Lower leg skin (tissue), 3 donors: Measurements from ENCODE around the gene MAMDC2.

Experiments used
- POLR2A ChIP-seq, 2 donors: fragments of 450-650 bp; IDR thresholded peaks; one replicate each; pipeline ENCODE4 v1.6.1; 2016 to 2017; ENCODE audit warnings: antibody characterized with exemption in 2 of 2, mild to moderate bottlenecking in 1 of 2, moderate library complexity in 1 of 2
- TF ChIP-seq, protein P1 (sequence below), 3 donors: fragments of 450-650 bp; IDR thresholded peaks; one replicate each; pipeline ENCODE4 v1.5.1; 2016; ENCODE audit warnings: antibody characterized with exemption in 3 of 3, mild to moderate bottlenecking in 3 of 3, moderate library complexity in 2 of 3

DNA sequence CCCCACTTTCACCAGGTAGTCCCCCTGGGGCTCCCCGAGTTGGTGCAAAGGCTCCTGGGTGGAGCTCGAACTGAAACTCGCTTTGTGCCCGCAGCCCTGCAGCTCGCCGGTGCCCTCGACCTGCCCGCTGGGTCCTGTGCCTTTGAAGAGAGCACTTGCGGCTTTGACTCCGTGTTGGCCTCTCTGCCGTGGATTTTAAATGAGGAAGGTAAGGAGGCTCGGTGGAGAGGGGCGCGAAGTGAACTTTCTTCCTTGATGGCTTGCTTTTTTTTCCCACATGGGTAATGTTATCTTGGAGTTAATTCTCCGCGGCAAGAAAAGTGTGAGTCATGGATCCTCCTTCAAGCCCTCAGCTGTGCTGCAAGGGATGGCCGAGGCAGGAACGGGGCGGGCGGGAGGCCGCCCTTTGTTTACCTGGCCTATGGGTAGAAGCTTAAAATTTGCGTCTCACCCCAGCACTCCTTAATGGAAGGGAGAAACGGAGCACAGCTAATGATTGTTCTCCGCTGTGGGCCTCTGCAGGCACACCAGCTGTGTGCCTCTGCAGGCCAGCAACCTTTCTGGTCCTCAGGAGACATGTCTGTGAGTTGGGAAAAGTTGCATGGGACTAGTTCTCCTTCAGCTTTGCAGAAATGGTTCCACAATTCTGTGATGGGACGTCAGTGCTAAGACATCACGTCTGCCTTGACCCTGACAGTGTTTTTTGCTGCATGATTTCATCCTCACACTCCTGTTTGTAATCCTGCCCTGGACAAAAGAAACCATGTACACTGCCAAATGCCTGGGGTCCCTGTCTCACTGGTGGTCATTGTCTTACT is 1.1 kb downstream of the MAMDC2 start:
- TF ChIP-seq, protein P1, sequence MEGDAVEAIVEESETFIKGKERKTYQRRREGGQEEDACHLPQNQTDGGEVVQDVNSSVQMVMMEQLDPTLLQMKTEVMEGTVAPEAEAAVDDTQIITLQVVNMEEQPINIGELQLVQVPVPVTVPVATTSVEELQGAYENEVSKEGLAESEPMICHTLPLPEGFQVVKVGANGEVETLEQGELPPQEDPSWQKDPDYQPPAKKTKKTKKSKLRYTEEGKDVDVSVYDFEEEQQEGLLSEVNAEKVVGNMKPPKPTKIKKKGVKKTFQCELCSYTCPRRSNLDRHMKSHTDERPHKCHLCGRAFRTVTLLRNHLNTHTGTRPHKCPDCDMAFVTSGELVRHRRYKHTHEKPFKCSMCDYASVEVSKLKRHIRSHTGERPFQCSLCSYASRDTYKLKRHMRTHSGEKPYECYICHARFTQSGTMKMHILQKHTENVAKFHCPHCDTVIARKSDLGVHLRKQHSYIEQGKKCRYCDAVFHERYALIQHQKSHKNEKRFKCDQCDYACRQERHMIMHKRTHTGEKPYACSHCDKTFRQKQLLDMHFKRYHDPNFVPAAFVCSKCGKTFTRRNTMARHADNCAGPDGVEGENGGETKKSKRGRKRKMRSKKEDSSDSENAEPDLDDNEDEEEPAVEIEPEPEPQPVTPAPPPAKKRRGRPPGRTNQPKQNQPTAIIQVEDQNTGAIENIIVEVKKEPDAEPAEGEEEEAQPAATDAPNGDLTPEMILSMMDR (IDR thresholded peaks at IDR 0.05) = no peak
- no peak for TF ChIP-seq POLR2A (IDR thresholded peaks at IDR 0.05)
